Activated naive CD8-positive, alpha-beta T cell treated with anti-CD3 and anti-CD28 coated beads for 36 hours (primary cell): ENCODE results near the gene ZNF319. TPM values are rescaled to one million over a fixed set of nuclear protein-coding genes. Genes with fewer than 3 reads are reported as not detected.

Experiments
- DNase-seq: peaks from one replicate; pipeline ENCODE4 v3.0.0; 2021
- H3K27ac Mint-ChIP-seq: one replicate; pipeline ENCODE4 v1.8.0; 2022; ENCODE audit warnings: mild to moderate bottlenecking, moderate library complexity, mixed read lengths
- H3K27me3 Mint-ChIP-seq: one replicate; pipeline ENCODE4 v1.8.0; 2022; ENCODE audit warnings: mild to moderate bottlenecking, mixed read lengths
- H3K36me3 Mint-ChIP-seq: one replicate; pipeline ENCODE4 v1.8.0; 2021; ENCODE audit warnings: mild to moderate bottlenecking, mixed read lengths
- H3K4me1 Mint-ChIP-seq: one replicate; pipeline ENCODE4 v1.8.0; 2021; ENCODE audit warnings: mixed read lengths
- H3K4me3 Mint-ChIP-seq: one replicate; pipeline ENCODE4 v1.8.0; 2022; ENCODE audit warnings: mild to moderate bottlenecking, moderate library complexity, mixed read lengths
- H3K9me3 Mint-ChIP-seq: one replicate; pipeline ENCODE4 v1.8.0; 2022; ENCODE audit warnings: mixed read lengths
- total RNA-seq, 2 experiments: library from RNA; stranded (reverse); gene quantifications; one replicate each; pipeline ENCODE4 v1.2.3, GENCODE V29; 2021

Gene ZNF319
- total RNA-seq, 2 experiments from 2014 or later, result 6.8 to 7.2 TPM

GRCh38 chr16:57966986-57967385 is 33.5 kb downstream of the ZNF319 start:
- no peaks in the 10 kb centered on the region for H3K4me1 Mint-ChIP-seq
- H3K36me3 Mint-ChIP-seq, result no peaks in the 10 kb centered on the region

GRCh38 chr16:57966204-57966771 is 34.2 kb downstream of the ZNF319 start:
- no peaks in the 10 kb centered on the region for H3K4me1 Mint-ChIP-seq

More at GRCh38 chr16:57966986-57967385, 33.5 kb downstream of the ZNF319 start:
- no peak for DNase-seq
- Mint-ChIP-seq H3K27ac (no peak overlapping the region), H3K27me3 (no peaks in the 10 kb centered on the region), H3K4me3 (no peak overlapping the region), H3K9me3 (no peaks in the 10 kb centered on the region)

GRCh38 chr16:57964157-57964700 is 36.2 kb downstream of the ZNF319 start:
- no peaks in the 10 kb centered on the region for H3K9me3 Mint-ChIP-seq
- no peak for DNase-seq
- H3K27ac Mint-ChIP-seq, result no peak overlapping the region

More at GRCh38 chr16:57966204-57966771, 34.2 kb downstream of the ZNF319 start:
- H3K27me3 Mint-ChIP-seq, result no peaks in the 10 kb centered on the region
- H3K27ac Mint-ChIP-seq, result no peak overlapping the region
- no peak for DNase-seq
- H3K36me3 Mint-ChIP-seq, result no peaks in the 10 kb centered on the region
- H3K9me3 Mint-ChIP-seq, result no peaks in the 10 kb centered on the region
- no peak overlapping the region for H3K4me3 Mint-ChIP-seq

GRCh38 chr16:57962756-57963155 is 37.7 kb downstream of the ZNF319 start:
- Mint-ChIP-seq H3K36me3 (no peaks in the 10 kb centered on the region), H3K27ac (no peak overlapping the region), H3K9me3 (no peaks in the 10 kb centered on the region), H3K4me3 (no peak overlapping the region), H3K4me1 (no peaks in the 10 kb centered on the region), H3K27me3 (no peaks in the 10 kb centered on the region)
- DNase-seq, result no peak

More at GRCh38 chr16:57964157-57964700, 36.2 kb downstream of the ZNF319 start:
- no peak overlapping the region for H3K4me3 Mint-ChIP-seq
- no peaks in the 10 kb centered on the region for H3K4me1 Mint-ChIP-seq
- H3K36me3 Mint-ChIP-seq, result no peaks in the 10 kb centered on the region
- H3K27me3 Mint-ChIP-seq, result no peaks in the 10 kb centered on the region

GRCh38 chr16:57962046-57962445 is 38.4 kb downstream of the ZNF319 start:
- Mint-ChIP-seq H3K27me3 (no peaks in the 10 kb centered on the region), H3K36me3 (no peaks in the 10 kb centered on the region), H3K4me1 (no peaks in the 10 kb centered on the region), H3K4me3 (no peak overlapping the region), H3K9me3 (no peaks in the 10 kb centered on the region), H3K27ac (no peak overlapping the region)
- DNase-seq, result no peak

GRCh38 chr16:57961538-57961937 is 38.9 kb downstream of the ZNF319 start:
- H3K36me3 Mint-ChIP-seq, result no peaks in the 10 kb centered on the region
- no peak for DNase-seq
- H3K4me3 Mint-ChIP-seq, result no peak overlapping the region
- H3K9me3 Mint-ChIP-seq, result no peaks in the 10 kb centered on the region
- no peaks in the 10 kb centered on the region for H3K27me3 Mint-ChIP-seq
- H3K27ac Mint-ChIP-seq, result no peak overlapping the region
- no peaks in the 10 kb centered on the region for H3K4me1 Mint-ChIP-seq

- no peak for DNase-seq
- no peaks in the 10 kb centered on the region for H3K4me1 Mint-ChIP-seq
- H3K9me3 Mint-ChIP-seq, result no peaks in the 10 kb centered on the region
- H3K36me3 Mint-ChIP-seq, result no peaks in the 10 kb centered on the region
- no peak overlapping the region for H3K4me3 Mint-ChIP-seq
- H3K27me3 Mint-ChIP-seq, result no peaks in the 10 kb centered on the region
- H3K27ac Mint-ChIP-seq, result no peak overlapping the region
These were observed 39.5 kb downstream of the ZNF319 start for GRCh38 chr16:57960826-57961472.

GRCh38 chr16:57960310-57960709 is 40.2 kb downstream of the ZNF319 start:
- no peaks in the 10 kb centered on the region for H3K4me1 Mint-ChIP-seq
- DNase-seq, result no peak
- H3K9me3 Mint-ChIP-seq, result no peaks in the 10 kb centered on the region
- no peak overlapping the region for H3K4me3 Mint-ChIP-seq
- H3K27me3 Mint-ChIP-seq, result no peaks in the 10 kb centered on the region
- no peaks in the 10 kb centered on the region for H3K36me3 Mint-ChIP-seq
- no peak overlapping the region for H3K27ac Mint-ChIP-seq

GRCh38 chr16:57959804-57960203 is 40.7 kb downstream of the ZNF319 start:
- Mint-ChIP-seq H3K27ac (no peak overlapping the region), H3K4me3 (no peak overlapping the region), H3K27me3 (no peaks in the 10 kb centered on the region), H3K36me3 (no peaks in the 10 kb centered on the region), H3K4me1 (no peaks in the 10 kb centered on the region), H3K9me3 (no peaks in the 10 kb centered on the region)
- no peak for DNase-seq

- no peak for DNase-seq
- no peaks in the 10 kb centered on the region for H3K27me3 Mint-ChIP-seq
These were observed 41.4 kb downstream of the ZNF319 start for GRCh38 chr16:57959121-57959520.

GRCh38 chr16:57958544-57958943 is 41.9 kb downstream of the ZNF319 start:
- H3K9me3 Mint-ChIP-seq, result no peaks in the 10 kb centered on the region
- no peak overlapping the region for H3K27ac Mint-ChIP-seq
- H3K4me1 Mint-ChIP-seq, result no peaks in the 10 kb centered on the region
- no peaks in the 10 kb centered on the region for H3K36me3 Mint-ChIP-seq
- no peak for DNase-seq
- H3K27me3 Mint-ChIP-seq, result no peaks in the 10 kb centered on the region
- no peak overlapping the region for H3K4me3 Mint-ChIP-seq

More at GRCh38 chr16:57959121-57959520, 41.4 kb downstream of the ZNF319 start:
- Mint-ChIP-seq H3K27ac (no peak overlapping the region), H3K36me3 (no peaks in the 10 kb centered on the region), H3K4me1 (no peaks in the 10 kb centered on the region), H3K9me3 (no peaks in the 10 kb centered on the region), H3K4me3 (no peak overlapping the region)

GRCh38 chr16:57957673-57958392 is 42.6 kb downstream of the ZNF319 start:
- Mint-ChIP-seq H3K36me3 (no peaks in the 10 kb centered on the region), H3K4me3 (no peak overlapping the region), H3K9me3 (no peaks in the 10 kb centered on the region), H3K4me1 (no peaks in the 10 kb centered on the region), H3K27ac (no peak overlapping the region), H3K27me3 (no peaks in the 10 kb centered on the region)
- no peak for DNase-seq

- Mint-ChIP-seq H3K27me3 (no peaks in the 10 kb centered on the region), H3K4me3 (no peak overlapping the region), H3K9me3 (no peaks in the 10 kb centered on the region), H3K36me3 (no peaks in the 10 kb centered on the region), H3K27ac (no peak overlapping the region), H3K4me1 (no peaks in the 10 kb centered on the region)
- no peak for DNase-seq
These were observed 43.4 kb downstream of the ZNF319 start for GRCh38 chr16:57956924-57957672.

GRCh38 chr16:57956270-57956808 is 44.1 kb downstream of the ZNF319 start:
- no peaks in the 10 kb centered on the region for H3K27me3 Mint-ChIP-seq
- no peaks in the 10 kb centered on the region for H3K4me1 Mint-ChIP-seq
- no peaks in the 10 kb centered on the region for H3K9me3 Mint-ChIP-seq
- H3K4me3 Mint-ChIP-seq, result no peak overlapping the region
- DNase-seq, result no peak
- no peak overlapping the region for H3K27ac Mint-ChIP-seq
- no peaks in the 10 kb centered on the region for H3K36me3 Mint-ChIP-seq
